ENCODE results near the gene CXorf58.

DNA sequence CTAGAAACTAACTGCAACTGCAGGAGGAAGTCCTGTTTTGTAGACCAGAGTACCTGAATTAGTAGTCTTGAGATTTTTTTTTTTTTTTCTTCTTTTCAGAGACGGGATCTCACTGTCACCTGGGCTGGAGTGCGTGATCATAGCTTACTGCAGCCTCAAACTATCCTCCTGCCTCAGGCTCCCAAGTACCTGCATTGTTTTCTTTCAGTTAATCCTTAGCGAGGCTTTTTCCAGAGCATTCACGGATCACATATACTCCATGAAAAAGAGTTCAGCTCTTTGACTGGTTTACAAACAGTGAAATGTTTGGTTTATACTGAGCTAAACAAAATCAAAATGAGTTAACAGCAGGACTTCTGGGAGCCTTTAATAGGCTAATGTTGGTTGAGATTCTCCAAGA is 73.4 kb downstream of the CXorf58 start:
- TF ChIP-seq, protein P1, sequence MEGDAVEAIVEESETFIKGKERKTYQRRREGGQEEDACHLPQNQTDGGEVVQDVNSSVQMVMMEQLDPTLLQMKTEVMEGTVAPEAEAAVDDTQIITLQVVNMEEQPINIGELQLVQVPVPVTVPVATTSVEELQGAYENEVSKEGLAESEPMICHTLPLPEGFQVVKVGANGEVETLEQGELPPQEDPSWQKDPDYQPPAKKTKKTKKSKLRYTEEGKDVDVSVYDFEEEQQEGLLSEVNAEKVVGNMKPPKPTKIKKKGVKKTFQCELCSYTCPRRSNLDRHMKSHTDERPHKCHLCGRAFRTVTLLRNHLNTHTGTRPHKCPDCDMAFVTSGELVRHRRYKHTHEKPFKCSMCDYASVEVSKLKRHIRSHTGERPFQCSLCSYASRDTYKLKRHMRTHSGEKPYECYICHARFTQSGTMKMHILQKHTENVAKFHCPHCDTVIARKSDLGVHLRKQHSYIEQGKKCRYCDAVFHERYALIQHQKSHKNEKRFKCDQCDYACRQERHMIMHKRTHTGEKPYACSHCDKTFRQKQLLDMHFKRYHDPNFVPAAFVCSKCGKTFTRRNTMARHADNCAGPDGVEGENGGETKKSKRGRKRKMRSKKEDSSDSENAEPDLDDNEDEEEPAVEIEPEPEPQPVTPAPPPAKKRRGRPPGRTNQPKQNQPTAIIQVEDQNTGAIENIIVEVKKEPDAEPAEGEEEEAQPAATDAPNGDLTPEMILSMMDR (IDR thresholded peaks at IDR 0.05) = no peak
- TF ChIP-seq EZH2 (IDR thresholded peaks at IDR 0.05; ENCODE audit: borderline replicate concordance, insufficient read depth, low read depth, low read length, poor library complexity, severe bottlenecking) = no peak
